Body of pancreas (tissue), 4 donors: ENCODE results near the gene XRCC6.

Experiments
- CTCF ChIP-seq, 7 experiments: fragments of 450-650 bp in 4 of 7; fragments of 200-600 bp in 3 of 7; sonication (generic) in 3 of 7; IDR thresholded peaks; one replicate each; pipeline ENCODE4 v1.5.1; 2016 to 2019; ENCODE audit warnings: antibody characterized with exemption in 7 of 7
- POLR2A ChIP-seq, 3 donors: fragments of 450-650 bp; IDR thresholded peaks; one replicate each; pipeline ENCODE4 v1.6.1; 2016; ENCODE audit warnings: antibody characterized with exemption in 3 of 3, mild to moderate bottlenecking in 2 of 3

- TF ChIP-seq POLR2A (IDR thresholded peaks at IDR 0.05) (no peak), CTCF (IDR thresholded peaks at IDR 0.05) (no peak)
Observed at GRCh38 chr22:41613456-41613855, 7.6 kb upstream of the XRCC6 start.
